Omental fat pad (tissue), 4 donors: Measurements from ENCODE around the gene FGGY. TPM values are rescaled to one million over a fixed set of nuclear protein-coding genes. Genes with fewer than 3 reads are reported as not detected.

Source experiments
- ATAC-seq: fragments of 150-250 bp; one replicate; pipeline ENCODE4 v1.9.1; 2016; ENCODE audit warnings: mild to moderate bottlenecking, moderate library complexity; ENCODE audit not compliant: low FRiP score
- DNase-seq: peaks from one replicate; pipeline ENCODE4 v3.0.0-alpha.2; 2019; ENCODE audit warnings: low spot score
- total RNA-seq, 4 donors: library from RNA; depleted of rRNA; stranded (reverse); fragments of >200 nt; gene quantifications; one replicate each; pipeline ENCODE4 v1.1.0, GENCODE V29; 2016
- TF ChIP-seq, protein P1 (sequence below), 3 donors: fragments of 450-650 bp; IDR thresholded peaks; one replicate each; pipeline ENCODE4 v1.5.1; 2016 to 2017; ENCODE audit warnings: antibody characterized with exemption in 3 of 3, mild to moderate bottlenecking in 3 of 3, moderate library complexity in 2 of 3

The FGGY gene
- total RNA-seq, 4 donors from 2014 or later: 4.9 to 20.6 (median 10.7) TPM

- ATAC-seq: no peak
- TF ChIP-seq, protein P1, sequence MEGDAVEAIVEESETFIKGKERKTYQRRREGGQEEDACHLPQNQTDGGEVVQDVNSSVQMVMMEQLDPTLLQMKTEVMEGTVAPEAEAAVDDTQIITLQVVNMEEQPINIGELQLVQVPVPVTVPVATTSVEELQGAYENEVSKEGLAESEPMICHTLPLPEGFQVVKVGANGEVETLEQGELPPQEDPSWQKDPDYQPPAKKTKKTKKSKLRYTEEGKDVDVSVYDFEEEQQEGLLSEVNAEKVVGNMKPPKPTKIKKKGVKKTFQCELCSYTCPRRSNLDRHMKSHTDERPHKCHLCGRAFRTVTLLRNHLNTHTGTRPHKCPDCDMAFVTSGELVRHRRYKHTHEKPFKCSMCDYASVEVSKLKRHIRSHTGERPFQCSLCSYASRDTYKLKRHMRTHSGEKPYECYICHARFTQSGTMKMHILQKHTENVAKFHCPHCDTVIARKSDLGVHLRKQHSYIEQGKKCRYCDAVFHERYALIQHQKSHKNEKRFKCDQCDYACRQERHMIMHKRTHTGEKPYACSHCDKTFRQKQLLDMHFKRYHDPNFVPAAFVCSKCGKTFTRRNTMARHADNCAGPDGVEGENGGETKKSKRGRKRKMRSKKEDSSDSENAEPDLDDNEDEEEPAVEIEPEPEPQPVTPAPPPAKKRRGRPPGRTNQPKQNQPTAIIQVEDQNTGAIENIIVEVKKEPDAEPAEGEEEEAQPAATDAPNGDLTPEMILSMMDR (IDR thresholded peaks at IDR 0.05): no peak
- DNase-seq: no peak
Measured at GRCh38 chr1:59307591-59307990, 10.7 kb downstream of the FGGY start.

GRCh38 chr1:59308839-59309238 is 11.9 kb downstream of the FGGY start:
- DNase-seq: no peak
- TF ChIP-seq, protein P1 (IDR thresholded peaks at IDR 0.05): no peak
- no peak for ATAC-seq

DNA sequence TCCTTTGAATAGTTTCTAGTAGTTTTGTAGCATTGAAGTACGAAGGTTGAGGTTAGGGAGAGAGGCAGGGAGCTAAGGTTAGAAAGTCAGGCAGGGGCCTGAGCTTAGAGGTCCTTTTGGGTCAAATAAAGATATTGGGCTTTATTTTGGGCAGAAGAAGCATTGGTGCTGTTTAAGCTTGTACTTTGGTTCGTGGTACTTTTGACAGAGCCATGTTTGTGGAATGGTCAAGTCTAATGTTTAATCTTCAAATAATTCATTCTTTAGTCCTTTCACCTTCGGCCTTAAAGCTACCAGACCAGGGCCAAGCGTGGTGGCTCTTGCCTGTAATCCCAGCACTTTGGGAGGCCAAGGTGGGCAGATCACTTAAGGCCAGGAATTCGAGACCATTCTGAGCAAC is 12.5 kb downstream of the FGGY start:
- TF ChIP-seq, protein P1 (IDR thresholded peaks at IDR 0.05): no peak
- DNase-seq (no peak), ATAC-seq (no peak)

GRCh38 chr1:59309795-59310548 is 13.1 kb downstream of the FGGY start:
- no peak for DNase-seq
- TF ChIP-seq, protein P1 (IDR thresholded peaks at IDR 0.05): no peak
- no peak for ATAC-seq

DNA sequence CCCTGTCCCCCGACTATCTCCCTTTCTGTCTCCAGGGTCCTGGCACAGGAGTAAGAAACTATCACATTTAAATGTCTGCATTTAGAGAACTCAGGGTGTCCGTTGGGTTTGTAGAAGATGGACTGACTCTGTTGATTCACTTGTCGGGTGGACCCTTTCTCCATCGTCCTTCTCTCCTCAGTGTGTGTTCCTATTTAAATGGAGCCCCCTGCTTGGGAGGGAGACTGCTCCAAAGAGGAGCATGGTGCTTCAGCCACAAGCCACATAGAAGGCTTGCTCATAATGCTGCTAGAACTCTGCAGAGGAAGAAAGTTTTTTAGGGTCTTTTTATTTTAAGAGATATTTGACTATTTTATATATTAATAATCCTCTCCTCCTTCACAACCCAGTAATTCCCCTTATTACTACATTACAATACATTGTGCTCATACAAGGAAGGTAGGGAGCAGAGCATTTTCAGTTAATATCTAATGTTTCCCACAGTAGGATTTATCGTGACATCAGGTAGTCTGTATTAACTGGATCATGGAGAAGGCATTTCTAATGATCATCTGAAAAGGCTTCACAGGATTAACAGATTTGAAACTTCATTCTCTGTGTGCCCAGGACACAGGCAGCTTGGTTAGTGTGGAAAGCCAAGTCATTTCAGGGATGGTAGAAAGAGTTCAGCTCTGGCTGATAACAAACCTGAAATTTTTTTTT is 13.8 kb downstream of the FGGY start:
- no peak for DNase-seq
- TF ChIP-seq, protein P1 (IDR thresholded peaks at IDR 0.05): no peak
- no peak for ATAC-seq

DNA sequence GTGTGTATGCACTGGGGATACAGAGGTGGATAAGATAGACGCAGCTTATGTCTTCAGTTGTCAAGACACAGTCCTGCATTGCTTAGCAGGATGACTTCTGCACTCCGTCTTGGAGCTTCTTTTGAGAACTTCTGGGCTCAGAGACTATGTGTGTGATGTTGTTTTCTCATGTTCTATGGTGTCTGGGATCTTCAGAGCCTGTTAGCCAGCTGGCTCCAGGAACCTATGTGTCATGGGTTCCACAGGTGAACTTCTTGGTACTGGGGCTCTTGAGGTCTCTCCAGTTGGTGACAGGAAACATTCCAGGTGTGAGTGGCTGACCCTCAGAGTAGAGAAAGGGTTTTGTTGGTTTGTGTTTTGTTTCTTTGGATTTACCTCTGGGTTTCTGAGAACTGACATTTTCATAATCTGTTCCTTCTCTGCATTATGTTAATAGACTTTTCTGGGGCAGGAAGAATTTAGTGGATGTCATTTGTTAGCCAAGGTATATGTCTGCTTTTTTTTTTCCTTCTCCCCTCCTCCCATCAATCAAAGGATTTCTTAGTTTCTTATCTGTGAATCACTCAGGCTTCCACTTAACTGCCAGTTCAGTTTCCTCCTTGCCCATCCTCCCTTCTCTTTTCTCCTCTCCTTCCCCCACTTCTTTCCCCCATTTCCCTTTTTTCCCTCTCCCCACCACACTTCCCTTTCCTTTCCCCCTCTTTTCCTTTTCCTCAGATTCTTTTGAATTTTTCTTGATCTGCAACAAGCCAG is 18.1 kb downstream of the FGGY start:
- TF ChIP-seq, protein P1 (IDR thresholded peaks at IDR 0.05): no peak
- ATAC-seq: no peak
- no peak for DNase-seq
